Activated effector memory CD4-positive, alpha-beta T cell treated with Interleukin-2 at 50 U/mL for 16 hours (primary cell): Measurements from ENCODE around the gene CD200R1L.
"Not testable (repeated sequence)": the region's sequence is repeated elsewhere in the genome, so short reads cannot be mapped to it uniquely, and the experiment has no call there.

Experiments used
- DNase-seq: peaks from one replicate; pipeline ENCODE4 v3.0.0-alpha.2; 2020

CD200R1L gene, protein sequence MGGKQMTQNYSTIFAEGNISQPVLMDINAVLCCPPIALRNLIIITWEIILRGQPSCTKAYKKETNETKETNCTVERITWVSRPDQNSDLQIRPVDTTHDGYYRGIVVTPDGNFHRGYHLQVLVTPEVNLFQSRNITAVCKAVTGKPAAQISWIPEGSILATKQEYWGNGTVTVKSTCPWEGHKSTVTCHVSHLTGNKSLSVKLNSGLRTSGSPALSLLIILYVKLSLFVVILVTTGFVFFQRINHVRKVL

DNA sequence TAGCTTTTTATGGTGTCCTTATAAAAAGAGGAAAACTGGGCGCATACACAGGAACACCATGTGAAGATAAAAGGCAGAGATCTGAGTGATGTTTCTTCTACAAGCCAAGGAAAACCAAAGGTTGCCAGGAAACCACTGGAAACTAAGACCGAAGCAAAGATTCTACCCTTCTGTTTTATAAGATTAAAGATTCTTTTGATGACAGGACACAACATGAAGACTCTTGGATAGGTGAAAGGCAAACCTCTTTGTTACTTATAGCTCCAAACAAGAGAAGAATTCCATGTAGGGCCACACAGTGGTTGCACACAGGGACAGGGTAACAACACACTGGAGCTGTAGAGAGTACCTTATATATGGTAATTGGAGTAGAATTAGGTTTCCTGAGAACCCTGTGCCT lies at the start of gene CD200R1L:
Gene CD200R1L, minus strand, starts transcription at position 101 of the 400 bp plus-strand sequence. CDS start 17,497 bp downstream, outside the sequence.
- DNase-seq: no peak

DNA sequence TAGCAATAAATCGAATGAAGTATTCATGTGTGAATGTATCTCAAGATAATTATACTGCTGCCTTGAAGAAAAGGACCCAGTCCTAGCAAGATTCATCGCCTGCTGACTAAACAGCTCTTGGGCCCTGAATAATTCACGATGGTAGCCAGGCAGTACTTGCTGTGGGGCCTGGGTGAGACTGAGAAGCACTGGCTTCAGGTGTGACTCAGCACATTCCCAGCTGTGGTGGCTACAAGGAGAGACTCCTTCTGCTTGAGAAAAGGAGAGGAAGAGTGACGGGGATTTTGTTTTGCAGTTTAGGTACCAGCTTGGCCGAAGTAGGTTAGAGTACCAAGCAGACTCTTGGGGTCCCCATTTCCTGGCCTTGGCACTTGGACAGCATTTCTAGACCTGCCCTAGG lies 47.6 kb upstream of the CD200R1L start:
- DNase-seq: no peak

DNA sequence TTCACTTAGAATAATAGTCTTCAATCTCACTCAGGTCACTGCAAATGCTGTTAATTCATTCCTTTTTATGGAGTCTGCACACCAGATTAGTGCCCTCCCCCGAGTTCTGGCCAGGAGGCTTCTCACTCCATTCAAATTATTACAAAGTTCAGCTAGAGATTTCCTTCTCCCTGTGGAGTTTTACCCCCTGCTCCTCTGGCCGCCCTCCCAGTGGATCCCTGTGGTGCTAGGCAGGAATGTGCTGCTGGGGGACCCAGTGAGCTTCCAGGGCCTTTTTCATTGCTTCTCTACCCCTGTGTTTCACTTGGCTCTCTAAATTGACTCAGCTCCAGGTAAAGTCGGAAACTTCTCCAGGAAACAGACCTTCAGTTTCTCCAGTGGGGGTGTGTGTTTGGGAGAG lies 42.7 kb upstream of the CD200R1L start:
- no peak for DNase-seq

DNA sequence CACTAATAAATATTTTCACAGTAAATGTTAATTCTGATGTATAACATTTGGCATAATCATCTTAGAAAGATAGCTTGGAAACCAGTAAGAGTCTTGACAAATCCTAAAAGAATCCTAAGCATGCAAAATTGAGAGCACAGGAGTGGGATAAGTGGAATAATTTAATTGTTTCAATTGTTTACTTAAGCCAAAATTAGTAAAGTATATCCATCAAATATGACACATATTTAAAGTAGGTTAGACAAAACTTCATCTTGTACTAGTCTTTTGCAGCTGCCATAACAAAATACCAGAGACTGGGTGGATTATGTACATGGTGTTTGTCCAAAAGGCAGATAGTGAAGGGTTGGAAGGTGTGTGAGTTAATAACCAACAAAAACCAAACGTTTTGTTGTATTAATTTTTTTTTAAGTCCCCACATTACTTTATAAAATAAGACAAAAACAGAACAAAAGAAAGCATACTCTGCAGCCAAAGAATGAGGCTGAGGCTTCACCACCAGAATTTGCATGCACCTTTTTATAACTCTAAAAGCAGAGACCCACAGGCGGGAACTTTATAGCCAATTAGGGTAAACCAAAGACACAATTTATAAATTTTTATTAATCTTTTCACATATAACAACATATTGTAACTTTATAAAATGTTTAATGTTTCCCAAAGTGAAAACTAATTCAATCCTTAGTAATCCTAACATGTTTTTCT lies 41.9 kb upstream of the CD200R1L start:
- DNase-seq: no peak

DNA sequence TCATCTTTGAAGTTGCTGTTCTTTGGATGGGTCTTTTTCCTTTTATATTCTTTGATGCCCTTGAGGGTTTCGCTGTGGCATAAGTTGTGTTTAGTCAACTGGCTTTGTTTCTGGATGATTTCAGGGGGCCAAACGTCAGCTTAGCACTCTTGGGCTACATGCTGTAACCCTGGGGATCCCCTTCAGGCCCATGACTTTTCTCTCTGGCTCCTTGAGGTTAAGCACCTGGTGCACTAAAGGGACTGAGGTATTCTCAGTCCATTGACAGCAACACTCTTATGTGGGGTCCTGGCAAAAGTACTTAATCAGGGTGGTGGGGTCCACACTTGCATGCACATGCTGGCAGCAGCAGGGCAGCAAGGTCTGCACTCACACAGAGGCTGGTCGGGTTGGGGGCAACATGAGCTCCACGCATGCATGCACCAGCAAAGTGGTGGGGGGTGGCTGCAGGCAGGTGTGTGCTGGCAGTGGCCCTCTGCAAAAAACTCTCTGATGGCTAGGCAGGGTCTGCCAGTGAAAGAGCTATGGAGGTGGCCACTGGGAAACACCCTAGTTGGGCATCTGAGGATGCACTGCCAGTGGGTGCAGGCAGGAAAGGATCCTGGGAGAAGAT lies 38.1 kb upstream of the CD200R1L start:
- DNase-seq: no peak

DNA sequence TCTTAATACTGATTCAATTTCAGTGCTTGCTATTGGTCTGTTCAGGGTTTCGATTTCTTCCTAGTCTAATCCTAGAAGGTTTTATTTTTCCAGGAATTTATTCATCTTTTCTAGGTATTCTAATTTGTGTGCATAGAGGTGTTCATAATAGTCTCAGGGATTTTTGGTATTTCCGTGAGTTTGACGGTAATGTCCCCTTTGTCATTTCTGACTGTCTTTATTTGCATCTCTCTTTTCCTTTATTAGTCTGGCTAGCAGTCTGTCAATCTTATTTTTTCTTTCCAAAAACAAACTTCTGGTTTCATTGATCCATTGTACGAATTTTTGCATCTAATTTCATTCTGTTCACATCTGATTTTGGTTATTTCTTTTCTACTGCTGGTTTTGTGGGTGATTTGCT lies 35.2 kb upstream of the CD200R1L start:
- DNase-seq: no peak

DNA sequence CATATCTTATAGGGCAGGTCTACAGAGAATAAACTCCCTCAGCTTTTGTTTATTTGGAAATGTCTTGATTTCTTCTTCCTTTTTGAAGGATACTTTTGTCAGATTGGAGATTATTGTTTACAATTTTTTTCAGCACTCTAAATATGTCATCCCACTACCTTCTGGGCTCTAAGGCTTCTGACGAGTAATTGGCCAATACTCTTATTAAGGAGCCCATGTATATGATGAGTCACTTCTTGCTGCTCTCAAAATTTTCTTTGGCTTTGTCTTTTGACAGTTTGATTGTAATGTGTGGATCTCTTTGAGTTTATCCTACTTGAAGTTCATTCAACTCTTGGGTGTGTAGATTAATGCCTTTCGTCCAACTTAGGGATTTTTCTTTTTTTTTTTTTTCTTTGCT lies 28.9 kb upstream of the CD200R1L start:
- DNase-seq: no peak

DNA sequence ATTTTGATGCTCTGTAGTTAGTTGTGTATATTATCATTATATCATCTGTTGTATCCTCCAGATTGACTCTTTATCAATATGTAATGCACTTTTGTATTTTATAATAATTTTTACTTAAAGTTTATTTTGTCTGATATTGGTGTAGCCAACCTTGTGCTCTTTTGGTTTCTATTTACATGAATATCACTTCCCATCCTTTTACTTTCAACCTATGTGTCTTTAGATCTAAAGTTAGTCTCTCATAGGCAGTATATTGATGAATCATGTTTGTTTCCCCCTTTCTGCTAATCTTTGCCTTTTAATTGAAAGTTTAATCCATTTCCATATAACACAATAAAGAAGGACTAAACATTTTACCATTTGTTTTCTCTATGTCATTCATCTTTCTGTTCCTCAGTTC lies 28.1 kb upstream of the CD200R1L start:
- DNase-seq: no peak

DNA sequence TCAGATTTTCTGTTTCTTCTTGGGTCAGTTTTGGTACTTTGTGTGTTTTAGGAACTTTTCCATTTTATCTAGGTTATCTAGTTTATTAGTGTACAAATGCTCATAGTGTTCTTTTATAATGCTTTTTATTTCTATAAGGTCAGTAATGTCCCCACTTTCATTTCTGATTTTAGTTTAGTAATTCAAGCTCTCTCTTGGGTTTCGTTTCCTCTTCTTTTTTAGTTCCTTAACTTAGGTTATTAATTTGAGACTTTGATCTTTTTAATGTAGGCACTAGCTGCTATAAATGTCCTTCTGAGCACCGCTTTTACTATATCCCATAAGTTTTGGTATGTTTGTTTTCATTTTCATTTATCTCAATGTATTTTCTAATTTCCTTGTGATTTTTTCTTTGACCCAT lies 27.0 kb upstream of the CD200R1L start:
- DNase-seq: no peak

DNA sequence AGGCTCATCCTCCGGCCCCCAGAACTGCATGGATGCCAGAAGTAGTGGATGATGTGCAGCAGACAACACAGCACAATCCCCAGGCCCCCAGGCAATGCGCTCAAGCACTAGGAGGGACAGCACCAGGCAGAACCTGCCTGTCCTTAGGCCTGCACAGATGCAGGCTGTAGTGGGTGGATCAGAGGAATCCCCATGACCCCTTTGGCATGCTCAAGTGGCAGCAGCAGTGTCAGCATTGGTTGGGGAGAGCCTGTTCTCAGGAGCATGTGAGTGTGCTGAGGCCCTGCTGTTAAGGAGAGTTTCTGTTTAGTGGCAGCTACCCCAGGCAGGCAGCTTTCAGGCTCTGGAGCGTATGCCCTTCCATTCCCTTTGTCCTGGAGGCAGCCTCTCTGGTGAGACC lies 25.1 kb upstream of the CD200R1L start:
- DNase-seq: no peak

DNA sequence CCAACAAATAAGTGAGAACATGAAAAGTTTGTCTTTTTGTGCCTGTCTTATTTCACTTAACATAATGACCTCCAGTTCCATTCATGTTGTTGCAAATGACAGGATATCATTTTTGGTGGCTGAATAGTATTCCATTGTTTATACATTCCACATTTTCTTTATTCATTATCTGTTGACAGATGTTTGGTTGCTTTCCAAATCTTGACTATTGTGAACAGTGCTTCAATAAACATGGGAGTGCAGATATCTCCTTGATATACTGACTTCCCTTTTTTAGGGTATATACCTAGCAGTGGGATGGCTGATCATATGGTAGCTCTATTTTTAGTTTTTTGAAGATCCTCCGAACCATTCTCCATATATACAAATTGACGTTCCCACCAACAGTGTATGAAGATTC lies 19.1 kb upstream of the CD200R1L start:
- no peak for DNase-seq

DNA sequence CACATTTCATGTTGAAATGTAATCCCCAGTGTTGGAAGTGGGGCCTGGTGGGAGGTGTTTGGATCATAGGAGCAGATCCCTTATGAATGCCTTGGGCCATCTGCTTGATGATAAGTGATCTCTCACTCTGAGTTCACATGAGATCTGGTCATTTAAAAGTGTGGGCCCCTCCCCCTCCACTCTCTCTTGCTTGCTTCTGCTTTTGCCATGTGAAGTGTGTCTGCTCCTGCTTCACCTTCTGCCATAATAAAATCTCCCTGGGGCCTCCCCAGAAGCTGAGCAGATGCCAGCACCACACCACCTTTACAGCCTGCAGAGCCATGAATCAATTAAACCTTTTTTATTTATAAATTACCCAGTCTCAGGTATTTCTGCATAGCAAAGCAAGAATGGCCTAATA lies 14.2 kb upstream of the CD200R1L start:
- no peak for DNase-seq

DNA sequence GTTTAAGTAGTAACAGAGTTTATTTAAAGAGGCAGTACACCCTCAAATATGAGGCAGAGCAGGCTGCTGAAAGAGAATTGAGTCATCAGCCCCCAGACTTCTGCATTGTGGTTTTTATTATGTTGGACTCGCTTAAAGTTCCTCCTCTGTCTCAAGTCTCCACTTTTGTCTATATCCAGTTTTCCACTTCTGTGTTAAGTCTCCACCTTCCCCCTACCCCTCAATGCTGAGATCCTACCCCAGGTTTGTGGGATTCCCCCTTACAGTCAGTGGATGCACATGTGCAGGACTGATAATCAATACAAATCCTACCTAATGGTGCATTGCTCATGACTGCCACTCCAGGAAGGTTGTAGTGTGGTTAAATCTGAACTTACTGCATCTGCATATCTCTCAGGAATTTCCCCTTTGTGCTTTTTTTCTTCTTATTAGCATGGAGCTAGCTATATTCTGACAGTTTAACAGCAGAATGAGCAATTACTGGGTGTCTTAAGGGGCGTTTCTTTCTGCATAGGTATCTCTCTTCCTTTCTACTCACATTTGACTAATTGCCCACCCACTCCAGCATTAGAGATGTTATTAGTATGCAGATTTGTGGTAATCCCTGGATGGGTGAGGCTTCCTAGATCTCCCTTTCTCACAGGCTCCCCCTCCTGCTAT lies 11.9 kb upstream of the CD200R1L start:
- DNase-seq: no peak

DNA sequence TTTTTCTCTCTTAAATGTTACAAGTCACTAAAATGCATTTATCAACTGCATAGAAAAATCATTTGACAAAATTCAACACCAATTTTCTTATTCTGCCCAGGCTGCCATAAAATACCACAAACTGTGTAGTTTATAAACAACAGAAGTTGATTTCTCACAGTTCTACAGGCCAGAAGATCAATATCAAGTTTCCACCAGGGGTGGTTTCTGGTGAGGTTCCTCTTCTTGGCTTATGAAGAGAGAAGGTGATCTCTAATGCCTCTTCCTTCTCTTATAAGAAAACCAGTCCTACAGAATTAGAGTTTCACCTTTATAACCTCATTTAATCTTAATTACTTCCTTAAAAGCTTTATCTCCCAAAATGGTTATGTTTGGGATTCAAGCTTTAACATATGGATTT lies 10.9 kb upstream of the CD200R1L start:
- DNase-seq: no peak

DNA sequence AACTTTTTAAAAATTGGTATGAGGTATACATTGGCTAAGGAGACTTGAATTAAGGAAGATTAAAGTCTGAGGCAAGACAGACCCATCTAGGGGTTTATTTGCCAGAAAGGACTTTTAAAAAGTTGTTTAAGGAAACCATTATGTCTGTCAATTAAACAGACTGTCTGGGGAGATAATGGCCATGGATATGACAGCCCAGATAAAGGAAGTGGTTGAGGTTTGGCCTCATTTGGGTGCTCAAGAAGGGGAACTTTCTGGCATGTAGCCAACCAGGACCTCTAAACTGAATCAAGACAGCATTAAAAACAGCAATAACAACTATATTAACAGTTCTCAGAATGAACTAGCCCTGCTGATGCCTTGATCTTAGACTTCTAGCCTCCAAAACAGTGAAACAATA lies 9.9 kb upstream of the CD200R1L start:
- no peak for DNase-seq

DNA sequence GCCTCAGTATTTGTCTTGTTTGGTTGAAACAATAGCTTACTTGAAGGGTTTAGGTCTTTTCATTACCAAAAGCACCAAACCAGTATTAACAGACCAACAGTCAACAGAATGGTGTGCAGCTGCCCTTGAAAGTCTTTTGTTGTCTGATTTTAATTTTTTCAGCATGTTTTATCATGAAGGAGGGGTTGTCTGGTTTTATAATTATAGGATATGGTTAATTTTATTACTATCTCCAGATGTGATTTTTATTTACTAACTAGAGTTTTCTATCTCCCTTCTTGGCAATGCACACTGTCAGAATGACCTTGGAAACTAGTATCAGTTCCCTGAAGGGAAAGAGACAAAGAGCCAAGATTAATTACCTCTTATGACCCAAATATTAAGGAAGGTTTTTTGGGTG lies 9.2 kb upstream of the CD200R1L start:
- no peak for DNase-seq

DNA sequence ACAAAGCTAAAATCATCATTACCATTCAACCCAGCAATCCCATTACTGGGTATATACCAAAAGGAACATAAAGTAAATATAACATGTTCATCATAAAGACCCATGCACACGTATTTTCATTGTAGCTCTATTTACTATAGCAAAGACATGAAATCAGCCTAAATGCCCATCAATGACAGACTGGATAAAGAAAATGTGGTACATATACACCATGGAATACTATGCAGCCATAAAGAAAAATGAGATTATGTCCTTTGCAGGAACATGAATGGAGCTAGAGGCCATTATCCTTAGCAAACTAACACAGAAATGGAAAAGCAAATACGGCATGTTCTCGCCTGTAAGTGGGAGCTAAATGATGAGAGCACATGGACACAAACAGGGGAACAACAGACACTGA lies 8.4 kb upstream of the CD200R1L start:
- not testable (repeated sequence) for DNase-seq

DNA sequence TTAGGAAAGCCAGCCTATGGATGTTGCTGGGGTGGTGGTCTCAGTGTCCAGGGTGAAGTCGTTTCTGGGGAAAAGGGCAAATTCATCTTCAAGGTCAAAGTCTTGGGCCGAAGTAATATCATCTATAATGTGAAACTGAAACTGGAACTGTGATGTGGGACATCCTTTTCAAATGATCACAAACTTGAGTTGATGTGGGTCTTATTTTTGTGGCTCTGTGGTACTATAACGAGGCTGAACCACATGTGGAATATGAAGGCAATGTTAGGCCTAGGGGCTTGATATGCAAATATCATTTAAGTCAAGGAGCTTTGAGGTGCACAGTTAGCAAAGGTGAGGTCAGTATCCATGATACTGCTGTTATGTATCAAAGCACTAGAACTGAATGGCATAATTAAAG lies 1.5 kb upstream of the CD200R1L start:
- no peak for DNase-seq

DNA sequence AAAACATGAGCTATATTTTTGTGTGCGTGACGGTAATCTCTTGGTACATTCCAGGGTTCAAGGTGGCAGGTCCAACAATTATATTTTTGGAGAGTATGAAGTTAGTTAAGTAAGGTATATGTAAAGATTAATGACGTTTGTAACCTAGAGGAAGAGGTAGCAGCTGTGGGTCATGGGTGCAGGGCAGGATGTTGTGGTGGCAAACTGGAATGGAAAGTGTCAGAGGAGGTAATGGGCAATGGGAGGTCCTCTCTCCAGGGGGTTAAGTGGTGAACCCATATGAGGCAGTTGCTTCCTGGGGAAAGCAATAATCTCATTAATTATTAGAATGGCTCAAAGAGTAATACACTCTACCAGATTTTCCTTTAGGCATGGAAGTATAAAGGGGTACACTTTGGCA lies 1.0 kb upstream of the CD200R1L start:
- peak; percentile 22 for DNase-seq

DNA sequence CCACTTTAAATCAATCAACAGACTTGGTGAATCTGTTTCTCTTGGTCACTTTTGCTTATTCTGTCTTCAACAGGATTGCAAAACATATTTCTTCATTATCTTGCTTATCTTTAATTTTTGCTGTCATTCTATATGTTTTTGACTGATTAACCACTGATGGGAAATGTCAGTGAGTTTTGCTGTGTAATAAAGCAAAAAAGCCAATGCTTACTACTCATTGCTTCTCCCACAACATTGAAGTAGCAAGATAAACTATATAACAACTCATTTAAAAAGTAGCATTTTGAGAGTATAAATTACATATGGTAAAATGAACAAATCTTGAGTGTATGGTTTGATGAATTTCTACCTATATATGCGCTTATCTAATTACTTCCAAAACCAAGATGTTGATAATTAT lies 892 bp downstream of the CD200R1L start:
- no peak for DNase-seq

DNA sequence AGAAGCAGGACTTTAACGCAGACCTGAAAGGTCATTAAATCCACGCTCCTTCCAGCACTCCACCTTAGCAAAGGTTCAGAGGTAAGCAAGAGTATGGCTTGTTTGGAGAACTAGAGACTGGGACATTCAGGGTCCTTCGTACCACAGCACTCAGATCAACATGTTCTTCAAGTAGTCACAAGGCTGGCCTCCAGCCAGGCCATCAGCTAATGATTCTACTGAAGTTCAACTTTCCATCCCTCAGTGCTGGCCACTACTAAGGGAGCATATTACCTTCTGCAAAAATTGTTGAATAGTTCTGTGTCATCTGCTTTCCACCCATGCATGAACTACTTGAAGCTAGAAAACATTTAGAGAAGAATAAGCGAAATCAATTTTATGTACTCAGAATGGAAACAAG lies 17.6 kb downstream of the CD200R1L start:
- no peak for DNase-seq

DNA sequence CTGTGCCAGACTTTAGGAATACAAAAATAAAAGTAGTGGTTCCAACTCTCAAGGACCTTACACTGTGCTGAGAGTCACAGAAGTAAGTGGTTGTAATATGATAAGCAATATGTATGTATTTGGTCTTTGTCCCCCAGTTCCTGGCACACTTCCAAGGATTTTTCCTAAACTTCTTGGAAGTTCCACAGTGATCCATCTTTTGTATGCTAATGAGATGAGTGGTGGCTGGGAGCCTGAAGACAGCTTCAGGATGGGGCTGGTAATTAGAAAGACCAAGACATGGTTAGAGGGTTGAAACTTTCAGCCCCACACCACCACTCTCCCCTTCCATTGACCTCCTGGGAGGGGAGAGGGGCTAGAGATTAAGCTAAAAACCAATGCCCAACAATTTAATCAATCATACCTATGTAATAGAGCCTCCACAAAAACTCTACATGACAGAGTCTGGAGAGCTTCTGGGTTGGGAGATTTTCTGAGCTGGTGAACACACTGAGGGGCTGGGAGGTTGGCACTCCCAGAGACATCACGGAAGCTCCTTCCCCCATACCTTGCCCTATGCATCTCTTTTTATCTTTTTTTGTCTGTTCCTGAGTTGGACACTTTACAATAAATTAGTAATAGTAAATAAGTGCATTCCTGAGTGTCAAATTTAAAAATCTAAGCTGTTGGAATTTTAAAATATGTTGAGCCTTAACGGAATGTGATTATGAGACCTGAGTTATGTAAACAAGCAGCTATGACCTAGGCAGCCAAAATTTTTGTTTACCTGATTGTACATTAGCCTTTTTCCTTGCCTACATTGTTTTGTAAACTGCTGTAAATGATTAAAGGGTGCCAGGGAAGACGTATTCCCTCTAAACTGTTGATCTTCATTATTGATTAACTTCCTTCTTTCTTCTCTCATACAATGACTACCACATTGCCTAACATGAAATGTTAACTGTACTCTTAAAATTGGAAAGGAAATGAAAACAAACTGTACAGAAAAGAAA lies 24.3 kb downstream of the CD200R1L start:
- DNase-seq: no peak

DNA sequence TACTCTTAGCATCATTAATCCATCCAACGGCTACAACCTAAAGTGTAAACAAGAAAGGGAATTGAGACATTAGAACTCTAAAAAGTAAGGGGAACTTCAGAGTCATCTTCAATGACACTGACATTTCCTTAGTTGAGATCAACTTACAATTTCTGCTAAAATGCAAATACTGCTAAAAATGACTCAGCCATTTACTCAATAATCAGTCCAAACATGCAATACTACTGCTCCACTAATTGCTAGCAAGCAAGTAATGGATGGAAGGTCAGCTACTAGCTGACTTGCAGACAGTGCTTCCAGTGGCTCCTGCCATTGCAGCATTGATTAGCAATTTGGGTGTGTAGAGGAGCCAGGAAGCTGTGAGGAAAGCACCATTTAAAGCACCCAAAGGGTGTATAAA lies 28.4 kb downstream of the CD200R1L start:
- DNase-seq: no peak
